CD4-positive, alpha-beta T cell treated with Interleukin-4 for 1 hour (primary cell): ENCODE results near the gene NAA80.
"Not testable (repeated sequence)": the region's sequence is repeated elsewhere in the genome, so short reads cannot be mapped to it uniquely, and the experiment has no call there.

Source experiments
- DNase-seq, 2 donors: peaks; one replicate each; pipeline ENCODE4 v3.0.0-alpha.2; 2020 to 2022

Gene NAA80

GRCh38 chr3:50288387-50289007 lies 10.7 kb downstream of the NAA80 start:
- no peak for DNase-seq

- no peak for DNase-seq
Measured at GRCh38 chr3:50287262-50287661, 11.9 kb downstream of the NAA80 start.

GRCh38 chr3:50286322-50287227 lies 12.6 kb downstream of the NAA80 start:
- DNase-seq, result no peak

- not testable (repeated sequence) for DNase-seq
Measured at GRCh38 chr3:50284121-50284520, 15.1 kb downstream of the NAA80 start.

- DNase-seq, result no peak
Measured at GRCh38 chr3:50279255-50280016, 19.8 kb downstream of the NAA80 start.

- DNase-seq, result no peak
Measured at GRCh38 chr3:50278880-50279224, 20.4 kb downstream of the NAA80 start, which contains the start of gene LSMEM2. LSMEM2 (plus strand) TSS chr3:50279087; CDS start chr3:50279114, 27 bp downstream.

GRCh38 chr3:50278123-50278879 lies 20.9 kb downstream of the NAA80 start:
- DNase-seq, result no peak

- DNase-seq, result no peak
Measured at GRCh38 chr3:50276762-50277101, 22.5 kb downstream of the NAA80 start.

- DNase-seq, result no peak
Measured at GRCh38 chr3:50275996-50276761, 23.0 kb downstream of the NAA80 start.

GRCh38 chr3:50275141-50275995 lies 23.8 kb downstream of the NAA80 start:
- no peak for DNase-seq

GRCh38 chr3:50274371-50275104 lies 24.7 kb downstream of the NAA80 start:
- DNase-seq, result peak; percentile 72 to 76

- no peak for DNase-seq
Measured at GRCh38 chr3:50273689-50274065, 25.5 kb downstream of the NAA80 start.

- DNase-seq, result peak; percentile 85 to 86
Measured at GRCh38 chr3:50272911-50273688, 26.1 kb downstream of the NAA80 start.

- DNase-seq, result not testable (repeated sequence)
Measured at GRCh38 chr3:50272538-50272910, 26.7 kb downstream of the NAA80 start.

GRCh38 chr3:50271314-50271936 lies 27.8 kb downstream of the NAA80 start:
- DNase-seq, result no peak

- no peak for DNase-seq
Measured at GRCh38 chr3:50270422-50271224, 28.6 kb downstream of the NAA80 start.

- no peak for DNase-seq
Measured at GRCh38 chr3:50269977-50270413, 29.2 kb downstream of the NAA80 start.

GRCh38 chr3:50269460-50269859 lies 29.7 kb downstream of the NAA80 start:
- no peak for DNase-seq
